Calu3 (cell line): ENCODE measurements around the gene PDYN. TPM values are rescaled to one million over a fixed set of nuclear protein-coding genes. Genes with fewer than 3 reads are reported as not detected.

Experiments used
- BruUV-seq: library from RNA; stranded (reverse); fragments of 400-500 nt; replicated peaks from 2 replicates; lab custom pipeline; 2021; lab: Mats Ljungman, UMichigan
- CTCF ChIA-PET: fragments of 300-600 bp; sonication (Branson Sonifier 250); formaldehyde crosslinking; loops from one replicate; lab custom pipeline; 2022; ENCODE audit warnings: antibody characterized with exemption; lab: Charles Lee
- DNase-seq: peaks from one replicate; pipeline ENCODE4 v3.0.0; 2022
- H3K27ac Mint-ChIP-seq: one replicate; pipeline ENCODE4 v1.8.0; 2022; ENCODE audit warnings: mixed read lengths; ENCODE audit not compliant: unreplicated experiment
- H3K27me3 Mint-ChIP-seq: one replicate; pipeline ENCODE4 v1.8.0; 2022; ENCODE audit warnings: mixed read lengths; ENCODE audit not compliant: unreplicated experiment
- H3K36me3 Mint-ChIP-seq: one replicate; pipeline ENCODE4 v1.8.0; 2022; ENCODE audit warnings: mild to moderate bottlenecking, moderate library complexity, mixed read lengths; ENCODE audit not compliant: insufficient read depth, unreplicated experiment
- H3K4me1 Mint-ChIP-seq: one replicate; pipeline ENCODE4 v1.8.0; 2022; ENCODE audit warnings: mild to moderate bottlenecking, low read depth, mixed read lengths; ENCODE audit not compliant: unreplicated experiment
- H3K4me3 Mint-ChIP-seq: one replicate; pipeline ENCODE4 v1.8.0; 2022; ENCODE audit warnings: mild to moderate bottlenecking, low read depth, moderate library complexity, mixed read lengths; ENCODE audit not compliant: unreplicated experiment
- H3K9me3 Mint-ChIP-seq: one replicate; pipeline ENCODE4 v1.8.0; 2022; ENCODE audit warnings: low read depth, mixed read lengths; ENCODE audit not compliant: unreplicated experiment
- intact Hi-C: fragments of 100-400 bp; cut with micrococcal nuclease; formaldehyde crosslinking; loops from one replicate; pipeline ENCODE4 v1.10.0; 2022; ENCODE audit not compliant: unreplicated experiment
- total RNA-seq: library from RNA; stranded (reverse); gene quantifications from 2 replicates; pipeline ENCODE4 v1.2.3, GENCODE V29; 2022
- TF ChIP-seq, protein P1 (sequence below): fragments of 200-600 bp; IDR thresholded peaks from one replicate; pipeline ENCODE4 v1.8.0; 2022; ENCODE audit warnings: antibody characterized with exemption; ENCODE audit not compliant: unreplicated experiment

PDYN gene
- total RNA-seq, 1 experiment from 2014 or later, result not detected

DNA sequence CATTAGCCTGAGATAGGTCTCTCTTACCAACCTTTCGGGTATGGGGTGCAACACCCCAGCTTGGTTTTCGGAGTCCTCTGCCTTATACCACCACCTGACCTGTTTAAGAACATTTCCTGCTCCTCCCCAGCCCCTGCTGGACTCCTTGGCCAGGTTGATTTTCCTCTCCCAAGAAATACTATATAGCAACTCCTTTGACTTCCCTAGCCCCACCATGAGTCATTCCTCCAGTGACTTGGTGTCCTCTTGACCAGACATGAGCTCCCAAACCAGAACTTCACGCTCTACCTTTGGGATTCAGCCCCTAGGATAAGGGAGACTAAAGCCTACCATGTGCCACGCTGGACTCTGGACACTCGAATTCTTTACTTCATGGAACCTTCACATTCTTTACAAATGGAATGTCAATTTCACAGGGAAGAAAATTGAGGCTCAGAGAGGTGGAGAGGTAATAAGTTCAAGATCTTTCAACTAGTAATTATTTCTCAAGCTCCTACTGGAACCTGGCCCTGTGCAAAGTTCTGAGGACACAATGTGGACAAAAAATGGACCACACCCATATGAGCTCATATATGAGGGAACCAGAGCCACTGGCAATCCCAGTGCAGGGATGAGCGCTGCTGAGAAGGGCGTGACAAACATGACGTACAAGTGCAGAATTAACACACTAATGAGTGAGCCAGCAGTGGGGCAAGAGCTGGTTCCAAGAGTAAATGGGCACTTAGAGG, 50.4 kb downstream of the PDYN start:
- no peaks in the 10 kb centered on the region for H3K27me3 Mint-ChIP-seq
- CTCF ChIA-PET, result interaction anchor here (0.5 to 0.8 kb wide), 2 partner anchors 141 to 229 kb away, joined by 3 to 4 read pairs; no protein-coding TSS in a partner anchor
- no peaks in the 10 kb centered on the region for H3K4me1 Mint-ChIP-seq
- DNase-seq, result no peak
- no TSS peak for BruUV-seq
- intact Hi-C loops, result no loop called here
- H3K36me3 Mint-ChIP-seq, result no peaks in the 10 kb centered on the region
- H3K9me3 Mint-ChIP-seq, result no peaks in the 10 kb centered on the region
- H3K27ac Mint-ChIP-seq, result no peak overlapping the region
- no peak overlapping the region for H3K4me3 Mint-ChIP-seq
- TF ChIP-seq, protein P1, sequence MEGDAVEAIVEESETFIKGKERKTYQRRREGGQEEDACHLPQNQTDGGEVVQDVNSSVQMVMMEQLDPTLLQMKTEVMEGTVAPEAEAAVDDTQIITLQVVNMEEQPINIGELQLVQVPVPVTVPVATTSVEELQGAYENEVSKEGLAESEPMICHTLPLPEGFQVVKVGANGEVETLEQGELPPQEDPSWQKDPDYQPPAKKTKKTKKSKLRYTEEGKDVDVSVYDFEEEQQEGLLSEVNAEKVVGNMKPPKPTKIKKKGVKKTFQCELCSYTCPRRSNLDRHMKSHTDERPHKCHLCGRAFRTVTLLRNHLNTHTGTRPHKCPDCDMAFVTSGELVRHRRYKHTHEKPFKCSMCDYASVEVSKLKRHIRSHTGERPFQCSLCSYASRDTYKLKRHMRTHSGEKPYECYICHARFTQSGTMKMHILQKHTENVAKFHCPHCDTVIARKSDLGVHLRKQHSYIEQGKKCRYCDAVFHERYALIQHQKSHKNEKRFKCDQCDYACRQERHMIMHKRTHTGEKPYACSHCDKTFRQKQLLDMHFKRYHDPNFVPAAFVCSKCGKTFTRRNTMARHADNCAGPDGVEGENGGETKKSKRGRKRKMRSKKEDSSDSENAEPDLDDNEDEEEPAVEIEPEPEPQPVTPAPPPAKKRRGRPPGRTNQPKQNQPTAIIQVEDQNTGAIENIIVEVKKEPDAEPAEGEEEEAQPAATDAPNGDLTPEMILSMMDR, result no peak

DNA sequence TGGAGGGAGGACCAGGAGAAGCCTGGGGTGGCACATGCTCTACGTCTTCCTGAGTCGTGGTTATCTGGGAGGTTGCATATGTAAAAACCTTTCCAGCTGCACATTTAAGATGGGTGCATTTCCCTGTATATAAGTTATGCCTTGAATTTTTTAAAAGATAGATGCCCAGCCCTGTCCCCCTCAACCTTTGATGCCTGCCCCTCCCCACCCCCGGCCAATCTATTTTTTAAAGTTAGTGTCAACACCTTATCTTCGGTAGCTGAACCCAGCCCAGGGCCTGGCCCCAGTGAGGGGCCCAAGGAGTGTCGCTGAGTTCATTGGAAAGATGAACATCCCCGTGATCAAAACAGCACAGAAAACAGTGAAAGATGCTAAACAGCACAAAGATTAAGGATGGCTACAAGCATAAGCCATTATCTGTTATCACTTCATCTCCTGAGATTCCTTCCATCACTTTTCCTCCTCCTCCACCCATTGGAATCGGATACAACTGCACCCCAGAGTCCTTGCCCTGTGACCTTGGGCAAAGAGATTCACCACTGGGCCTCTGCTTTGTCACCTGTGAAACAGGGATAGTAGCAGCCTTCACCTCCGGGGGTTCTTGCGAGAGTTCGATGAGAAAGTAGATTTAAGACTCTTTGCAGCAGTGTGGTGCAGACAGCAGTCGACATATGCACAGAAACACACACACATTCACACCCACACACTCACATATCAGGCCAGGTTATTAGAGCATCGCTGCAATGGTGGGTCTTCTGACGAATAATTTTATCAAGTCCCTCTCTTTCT, 51.2 kb downstream of the PDYN start:
- no TSS peak for BruUV-seq
- no peaks in the 10 kb centered on the region for H3K4me1 Mint-ChIP-seq
- H3K36me3 Mint-ChIP-seq, result no peaks in the 10 kb centered on the region
- CTCF ChIA-PET, result interaction anchor here (0.6 kb wide), 1 partner anchor 14 kb away, joined by 3 read pairs; no protein-coding TSS in a partner anchor
- no peaks in the 10 kb centered on the region for H3K9me3 Mint-ChIP-seq
- DNase-seq, result no peak
- no peaks in the 10 kb centered on the region for H3K27me3 Mint-ChIP-seq
- no peak overlapping the region for H3K4me3 Mint-ChIP-seq
- intact Hi-C loops, result no loop called here
- TF ChIP-seq, protein P1, result no peak
- no peak overlapping the region for H3K27ac Mint-ChIP-seq

DNA sequence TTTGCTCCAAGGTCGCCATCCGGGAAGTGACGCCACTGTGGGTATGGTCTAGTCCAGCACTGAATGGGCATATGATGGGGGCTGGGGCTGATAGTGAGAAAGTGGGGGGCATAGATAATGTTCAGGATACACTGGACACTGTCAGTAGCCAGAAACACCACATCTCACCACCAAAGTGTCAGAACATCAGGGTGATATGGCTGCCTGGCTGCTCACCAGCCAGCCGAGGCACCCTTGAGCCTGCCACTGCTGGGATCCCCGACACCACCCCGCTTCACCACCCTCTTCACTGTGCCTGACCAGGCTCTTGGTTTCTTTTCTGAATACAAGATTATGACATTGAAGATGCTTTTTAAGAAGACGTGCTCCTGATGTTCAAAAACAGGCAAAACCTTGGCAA, 51.8 kb downstream of the PDYN start:
- Mint-ChIP-seq H3K4me1 (no peaks in the 10 kb centered on the region), H3K27me3 (no peaks in the 10 kb centered on the region), H3K36me3 (no peaks in the 10 kb centered on the region), H3K4me3 (no peak overlapping the region), H3K27ac (no peak overlapping the region), H3K9me3 (no peaks in the 10 kb centered on the region)
- TF ChIP-seq, protein P1, result no peak
- no peak for DNase-seq
- CTCF ChIA-PET, result no interaction called here
- BruUV-seq, result no TSS peak
- intact Hi-C loops, result no loop called here

DNA sequence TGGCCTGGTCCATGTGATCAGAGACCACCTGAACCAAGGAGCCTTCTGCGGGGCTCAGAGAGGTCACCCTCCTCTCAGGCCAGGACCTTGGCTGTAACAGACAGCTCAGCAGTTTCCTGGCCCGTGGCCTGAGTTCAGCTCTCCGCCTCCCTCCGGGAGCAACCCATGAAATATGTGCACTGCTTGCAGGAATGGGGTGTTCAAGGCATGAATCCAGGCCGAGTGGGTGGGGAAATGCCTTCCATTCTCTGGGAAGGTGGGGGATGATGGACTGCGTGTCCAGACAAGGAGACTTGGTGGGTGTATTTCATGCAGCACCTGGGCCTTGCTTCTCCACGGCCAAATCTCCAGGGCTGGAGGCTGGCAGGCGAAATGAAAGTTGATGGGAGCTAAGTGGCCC, 52.6 kb downstream of the PDYN start:
- BruUV-seq, result no TSS peak
- no peaks in the 10 kb centered on the region for H3K36me3 Mint-ChIP-seq
- intact Hi-C loops, result no loop called here
- H3K4me3 Mint-ChIP-seq, result no peak overlapping the region
- CTCF ChIA-PET, result no interaction called here
- TF ChIP-seq, protein P1, result no peak
- no peaks in the 10 kb centered on the region for H3K27me3 Mint-ChIP-seq
- no peak overlapping the region for H3K27ac Mint-ChIP-seq
- no peak for DNase-seq
- no peaks in the 10 kb centered on the region for H3K9me3 Mint-ChIP-seq
- no peaks in the 10 kb centered on the region for H3K4me1 Mint-ChIP-seq
